Type B pancreatic cell (in vitro differentiated cells): ENCODE measurements around the gene TMEM217. TPM values are rescaled to one million over a fixed set of nuclear protein-coding genes. Genes with fewer than 3 reads are reported as not detected.

Source experiments
- DNase-seq: peaks from one replicate; pipeline ENCODE4 v3.0.0; 2021; ENCODE audit warnings: mixed read lengths; ENCODE audit not compliant: unreplicated experiment; ENCODE audit errors: extremely low spot score
- H3K27ac Mint-ChIP-seq: 2 replicates; pipeline ENCODE4 v1.8.0; 2021; ENCODE audit warnings: mild to moderate bottlenecking, mixed read lengths
- H3K27me3 Mint-ChIP-seq: 2 replicates; pipeline ENCODE4 v1.8.0; 2021; ENCODE audit warnings: mixed read lengths
- H3K36me3 Mint-ChIP-seq: 2 replicates; pipeline ENCODE4 v1.8.0; 2021; ENCODE audit warnings: mixed read lengths
- H3K4me1 Mint-ChIP-seq: one replicate; pipeline ENCODE4 v1.8.0; 2021; ENCODE audit warnings: mixed read lengths; ENCODE audit not compliant: unreplicated experiment
- H3K4me3 Mint-ChIP-seq: 2 replicates; pipeline ENCODE4 v1.8.0; 2021; ENCODE audit warnings: mild to moderate bottlenecking, mixed read lengths
- H3K9me3 Mint-ChIP-seq: 2 replicates; pipeline ENCODE4 v1.8.0; 2021; ENCODE audit warnings: mixed read lengths
- CTCF ChIP-seq: fragments of 200-600 bp; sonication (generic); conservative IDR thresholded peaks from 2 replicates; pipeline ENCODE4 v1.5.0; 2021; ENCODE audit warnings: antibody characterized with exemption, mild to moderate bottlenecking
- total RNA-seq: library from RNA; stranded (reverse); gene quantifications from 2 replicates; pipeline ENCODE4 v1.2.1, GENCODE V29; 2021; ENCODE audit warnings: low replicate concordance

TMEM217 gene
- total RNA-seq, 1 donor from 2014 or later = 1.1 TPM

DNA sequence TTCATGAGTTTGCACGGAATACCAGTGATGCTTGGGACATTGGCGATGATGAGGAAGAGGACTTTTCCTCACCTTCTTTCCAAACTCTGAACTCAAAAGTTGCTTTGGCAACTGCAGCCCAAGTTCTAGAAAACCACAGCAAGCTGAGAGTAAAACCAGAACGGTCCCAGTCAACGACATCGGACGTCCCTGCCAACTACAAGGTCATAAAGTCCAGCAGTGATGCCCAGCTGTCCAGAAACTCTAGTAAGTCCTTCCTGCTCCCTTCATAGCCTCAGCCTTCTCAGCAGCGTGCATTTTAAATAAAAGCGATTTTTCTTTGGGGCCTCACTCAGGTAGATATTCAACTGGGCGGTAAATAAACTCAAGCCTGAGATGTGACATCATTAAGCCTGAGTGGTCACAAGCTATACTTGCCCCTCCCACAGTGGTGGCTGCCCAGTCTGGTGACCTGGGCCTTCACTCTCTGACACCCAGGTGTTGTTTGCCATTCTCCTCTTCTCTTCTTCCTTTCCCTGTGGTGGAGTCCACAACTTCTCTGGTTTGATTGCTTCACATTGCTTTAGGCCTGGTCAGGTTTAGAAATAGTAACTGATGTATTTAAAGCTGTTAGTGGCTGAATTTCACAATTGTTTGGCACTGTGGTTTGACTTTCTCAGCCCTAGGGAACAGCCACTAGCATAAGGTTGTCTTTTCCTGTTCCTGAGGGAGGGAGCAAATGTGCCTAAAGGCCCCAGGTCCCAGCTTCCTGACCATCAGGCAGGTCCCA lies 21.6 kb upstream of the TMEM217 start:
- Mint-ChIP-seq H3K27ac (no peak overlapping the region), H3K9me3 (no peaks in the 10 kb centered on the region), H3K27me3 (no peaks in the 10 kb centered on the region), H3K4me1 (peaks cover 13% of the 10 kb centered on the region), H3K4me3 (no peak overlapping the region), H3K36me3 (peaks cover 33% of the 10 kb centered on the region)
- no peak for DNase-seq
- no peak for TF ChIP-seq CTCF

DNA sequence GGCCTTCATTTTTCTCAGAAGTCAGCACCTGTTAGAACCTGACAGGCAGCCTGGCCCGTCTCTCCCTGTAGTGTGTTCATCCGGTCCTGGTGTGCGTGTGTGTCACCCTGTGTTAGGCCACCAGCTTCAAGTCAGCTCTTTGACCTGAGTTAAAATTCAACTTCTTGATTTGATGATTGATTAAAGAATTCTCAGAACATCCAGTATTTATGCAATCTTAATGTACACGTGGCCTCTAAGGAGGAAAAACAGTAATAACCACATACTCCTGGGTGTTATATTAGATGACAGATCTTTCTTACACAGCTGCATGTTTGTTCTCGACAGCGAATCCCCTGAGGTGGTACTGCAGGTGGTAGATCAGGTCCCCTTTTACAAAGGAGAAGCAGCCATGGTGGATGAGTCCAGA lies 19.1 kb upstream of the TMEM217 start:
- no peak for TF ChIP-seq CTCF
- peaks cover 27% of the 10 kb centered on the region for H3K36me3 Mint-ChIP-seq
- DNase-seq = no peak
- H3K27ac Mint-ChIP-seq = no peak overlapping the region
- no peaks in the 10 kb centered on the region for H3K27me3 Mint-ChIP-seq
- peak overlapping the region; percentile 32 for H3K4me3 Mint-ChIP-seq
- H3K4me1 Mint-ChIP-seq = peaks cover 19% of the 10 kb centered on the region
- H3K9me3 Mint-ChIP-seq = no peaks in the 10 kb centered on the region

GRCh38 chr6:37275350-37275749 lies 17.4 kb upstream of the TMEM217 start:
- peaks cover 23% of the 10 kb centered on the region for H3K36me3 Mint-ChIP-seq
- H3K27me3 Mint-ChIP-seq = no peaks in the 10 kb centered on the region
- no peak overlapping the region for H3K27ac Mint-ChIP-seq
- no peak overlapping the region for H3K4me3 Mint-ChIP-seq
- H3K4me1 Mint-ChIP-seq = peaks cover 19% of the 10 kb centered on the region
- no peak for TF ChIP-seq CTCF
- DNase-seq = no peak
- H3K9me3 Mint-ChIP-seq = no peaks in the 10 kb centered on the region

GRCh38 chr6:37273690-37274089 lies 15.7 kb upstream of the TMEM217 start:
- no peak for DNase-seq
- Mint-ChIP-seq H3K27me3 (no peaks in the 10 kb centered on the region), H3K36me3 (peaks cover 23% of the 10 kb centered on the region), H3K27ac (no peak overlapping the region), H3K9me3 (no peaks in the 10 kb centered on the region), H3K4me3 (no peak overlapping the region), H3K4me1 (peaks cover 14% of the 10 kb centered on the region)
- TF ChIP-seq CTCF = no peak

GRCh38 chr6:37272834-37273566 lies 15.1 kb upstream of the TMEM217 start:
- no peak for DNase-seq
- TF ChIP-seq CTCF = no peak
- Mint-ChIP-seq H3K9me3 (no peaks in the 10 kb centered on the region), H3K27me3 (no peaks in the 10 kb centered on the region), H3K4me1 (peaks cover 14% of the 10 kb centered on the region), H3K27ac (no peak overlapping the region), H3K4me3 (no peak overlapping the region), H3K36me3 (peaks cover 20% of the 10 kb centered on the region)
